ENCODE data around the gene OCA2.
"Not testable (repeated sequence)": the region's sequence is repeated elsewhere in the genome, so short reads cannot be mapped to it uniquely, and the experiment has no call there.

OCA2 gene

DNA sequence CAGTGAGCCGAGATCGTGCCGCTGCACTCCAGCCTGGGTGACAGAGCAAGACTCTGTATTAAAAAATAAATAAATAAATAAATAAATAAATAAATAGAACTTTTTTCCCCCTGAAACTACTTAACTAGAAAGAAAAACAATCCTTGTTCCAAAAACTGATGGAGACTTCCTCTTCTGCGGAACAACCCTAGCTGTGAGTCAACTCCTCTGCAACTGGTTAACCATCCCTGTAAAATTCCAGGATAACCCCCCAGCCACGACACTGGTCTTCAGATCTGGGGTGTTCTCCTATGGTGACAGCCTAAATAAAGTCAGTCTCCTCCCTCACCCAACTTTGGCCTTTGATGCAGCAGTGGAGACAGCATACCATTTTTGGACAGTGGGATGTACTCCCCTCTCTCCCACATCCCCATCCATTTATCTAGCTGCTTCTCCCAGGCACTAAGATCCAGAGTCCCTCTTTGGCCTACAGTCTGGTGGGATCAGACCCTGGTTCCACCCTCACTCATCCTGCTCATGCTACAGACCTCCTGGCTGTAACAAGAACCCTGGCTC is 352.6 kb downstream of the OCA2 start:
- H3K4me1 ChIP-seq (ENCODE audit: insufficient read depth, low read length) = no peaks in the 10 kb centered on the region
- no peaks in the 10 kb centered on the region for H3K36me3 ChIP-seq (ENCODE audit: insufficient read depth, low read length)
- H3K9me3 ChIP-seq (ENCODE audit: low read length) = no peaks in the 10 kb centered on the region
- H3K4me3 ChIP-seq (ENCODE audit: low read length) = no peak overlapping the region
- H3K27me3 ChIP-seq (ENCODE audit: insufficient read depth, low read length) = no peaks in the 10 kb centered on the region
- no peak overlapping the region for H2AFZ ChIP-seq (ENCODE audit: low read depth, low read length)

GRCh38 chr15:27744641-27745040 is 354.5 kb downstream of the OCA2 start:
- Histone ChIP-seq H3K27me3 (ENCODE audit: insufficient read depth, low read length) (no peaks in the 10 kb centered on the region), H3K4me3 (ENCODE audit: low read length) (no peak overlapping the region), H2AFZ (ENCODE audit: low read depth, low read length) (no peak overlapping the region), H3K9me3 (ENCODE audit: low read length) (no peaks in the 10 kb centered on the region), H3K36me3 (ENCODE audit: insufficient read depth, low read length) (no peaks in the 10 kb centered on the region), H3K4me1 (ENCODE audit: insufficient read depth, low read length) (no peaks in the 10 kb centered on the region)

DNA sequence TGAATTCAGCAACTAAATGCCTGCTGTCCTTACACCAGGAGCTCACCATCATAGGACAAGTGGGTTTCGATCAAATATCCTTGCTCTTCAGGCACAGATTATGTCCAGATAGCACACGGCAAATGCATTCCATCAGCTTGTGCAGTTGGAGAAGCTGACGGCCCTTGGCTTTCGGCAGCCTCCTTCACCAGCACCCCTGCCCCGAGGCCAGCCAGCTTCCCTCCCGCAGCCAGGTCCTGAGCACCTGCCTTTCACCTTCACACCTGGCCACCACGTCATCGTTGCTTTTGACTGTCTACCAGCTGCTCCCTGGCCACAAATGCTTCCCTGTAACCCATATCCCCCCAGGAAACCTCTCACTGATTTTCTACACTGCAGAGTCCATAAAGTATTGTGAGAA is 355.5 kb downstream of the OCA2 start:
- Histone ChIP-seq H3K4me3 (ENCODE audit: low read length) (no peak overlapping the region), H3K9me3 (ENCODE audit: low read length) (no peaks in the 10 kb centered on the region), H3K36me3 (ENCODE audit: insufficient read depth, low read length) (no peaks in the 10 kb centered on the region), H2AFZ (ENCODE audit: low read depth, low read length) (no peak overlapping the region), H3K4me1 (ENCODE audit: insufficient read depth, low read length) (no peaks in the 10 kb centered on the region), H3K27me3 (ENCODE audit: insufficient read depth, low read length) (no peaks in the 10 kb centered on the region)

GRCh38 chr15:27742751-27743477 is 356.2 kb downstream of the OCA2 start:
- no peak overlapping the region for H3K4me3 ChIP-seq (ENCODE audit: low read length)
- H3K27me3 ChIP-seq (ENCODE audit: insufficient read depth, low read length) = no peaks in the 10 kb centered on the region
- H3K36me3 ChIP-seq (ENCODE audit: insufficient read depth, low read length) = no peaks in the 10 kb centered on the region
- H3K9me3 ChIP-seq (ENCODE audit: low read length) = no peaks in the 10 kb centered on the region
- no peak overlapping the region for H2AFZ ChIP-seq (ENCODE audit: low read depth, low read length)
- no peaks in the 10 kb centered on the region for H3K4me1 ChIP-seq (ENCODE audit: insufficient read depth, low read length)

- no peaks in the 10 kb centered on the region for H3K4me1 ChIP-seq (ENCODE audit: insufficient read depth, low read length)
- no peak overlapping the region for H2AFZ ChIP-seq (ENCODE audit: low read depth, low read length)
- no peaks in the 10 kb centered on the region for H3K36me3 ChIP-seq (ENCODE audit: insufficient read depth, low read length)
- H3K27me3 ChIP-seq (ENCODE audit: insufficient read depth, low read length) = no peaks in the 10 kb centered on the region
- no peak overlapping the region for H3K4me3 ChIP-seq (ENCODE audit: low read length)
- no peaks in the 10 kb centered on the region for H3K9me3 ChIP-seq (ENCODE audit: low read length)
These were observed 357.8 kb downstream of the OCA2 start for GRCh38 chr15:27741226-27741860.

DNA sequence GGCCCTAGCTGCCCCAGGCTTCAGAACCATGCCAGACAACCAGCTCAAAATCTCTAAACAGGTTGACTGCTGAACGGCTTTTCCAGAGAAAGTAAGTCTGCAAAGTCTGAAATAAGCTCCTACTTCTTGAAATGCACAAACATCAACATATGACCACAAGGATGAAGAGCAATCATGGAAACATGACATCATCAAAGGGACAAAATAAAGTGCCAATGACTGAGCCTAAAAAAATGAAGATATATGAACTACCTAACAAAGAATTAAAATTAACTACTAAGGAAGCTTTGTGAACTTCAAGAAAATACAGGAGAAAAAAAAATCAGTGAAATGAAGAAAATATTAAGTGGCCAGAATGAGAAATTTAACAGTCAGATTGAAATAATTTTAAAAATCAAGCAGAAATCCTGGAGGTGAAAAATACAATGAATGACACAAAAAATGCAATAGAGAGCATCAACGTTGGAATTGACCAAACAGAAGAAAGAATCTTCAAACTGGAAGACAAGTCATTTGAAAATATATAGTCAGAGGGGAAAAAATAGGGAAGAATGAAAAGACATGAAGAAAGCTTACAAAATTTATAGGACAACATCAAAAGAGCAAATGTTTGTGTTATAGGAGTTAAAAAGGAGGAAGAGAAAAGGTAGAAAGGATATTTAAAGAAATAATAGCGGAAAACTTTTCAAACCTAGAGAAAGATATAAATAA is 364.2 kb downstream of the OCA2 start:
- no peaks in the 10 kb centered on the region for H3K9me3 ChIP-seq (ENCODE audit: low read length)
- no peaks in the 10 kb centered on the region for H3K27me3 ChIP-seq (ENCODE audit: insufficient read depth, low read length)
- no peak overlapping the region for H2AFZ ChIP-seq (ENCODE audit: low read depth, low read length)
- no peak overlapping the region for H3K4me3 ChIP-seq (ENCODE audit: low read length)
- H3K4me1 ChIP-seq (ENCODE audit: insufficient read depth, low read length) = no peaks in the 10 kb centered on the region
- no peaks in the 10 kb centered on the region for H3K36me3 ChIP-seq (ENCODE audit: insufficient read depth, low read length)

- Histone ChIP-seq H3K4me3 (ENCODE audit: low read length) (no peak overlapping the region), H3K36me3 (ENCODE audit: insufficient read depth, low read length) (no peaks in the 10 kb centered on the region)
These were observed 367.3 kb downstream of the OCA2 start for GRCh38 chr15:27731776-27732175.

DNA sequence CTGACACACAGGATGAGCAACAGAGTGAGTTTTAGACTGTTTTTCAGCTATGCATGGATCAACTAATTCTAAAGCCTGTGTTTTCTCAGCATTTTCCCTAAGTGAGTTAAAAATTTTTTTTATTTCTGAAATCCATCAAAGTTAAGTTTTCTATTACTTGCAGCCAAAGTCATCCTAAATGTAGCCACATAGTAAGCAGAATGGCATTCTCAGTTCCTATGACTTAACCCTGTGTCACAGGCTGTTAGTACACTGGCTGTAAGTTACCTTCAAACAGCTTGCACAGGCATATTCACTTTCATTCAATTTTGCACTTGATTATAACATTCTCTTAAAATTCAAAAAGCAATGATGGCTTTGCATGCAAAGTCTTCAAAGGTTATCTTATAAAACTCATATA is 368.2 kb downstream of the OCA2 start:
- Histone ChIP-seq H2AFZ (ENCODE audit: low read depth, low read length) (no peak overlapping the region), H3K36me3 (ENCODE audit: insufficient read depth, low read length) (no peaks in the 10 kb centered on the region), H3K4me1 (ENCODE audit: insufficient read depth, low read length) (no peaks in the 10 kb centered on the region), H3K27me3 (ENCODE audit: insufficient read depth, low read length) (no peaks in the 10 kb centered on the region), H3K4me3 (ENCODE audit: low read length) (no peak overlapping the region), H3K9me3 (ENCODE audit: low read length) (no peaks in the 10 kb centered on the region)

More at GRCh38 chr15:27731776-27732175, 367.3 kb downstream of the OCA2 start:
- Histone ChIP-seq H3K4me1 (ENCODE audit: insufficient read depth, low read length) (no peaks in the 10 kb centered on the region), H3K27me3 (ENCODE audit: insufficient read depth, low read length) (no peaks in the 10 kb centered on the region), H2AFZ (ENCODE audit: low read depth, low read length) (no peak overlapping the region), H3K9me3 (ENCODE audit: low read length) (no peaks in the 10 kb centered on the region)

DNA sequence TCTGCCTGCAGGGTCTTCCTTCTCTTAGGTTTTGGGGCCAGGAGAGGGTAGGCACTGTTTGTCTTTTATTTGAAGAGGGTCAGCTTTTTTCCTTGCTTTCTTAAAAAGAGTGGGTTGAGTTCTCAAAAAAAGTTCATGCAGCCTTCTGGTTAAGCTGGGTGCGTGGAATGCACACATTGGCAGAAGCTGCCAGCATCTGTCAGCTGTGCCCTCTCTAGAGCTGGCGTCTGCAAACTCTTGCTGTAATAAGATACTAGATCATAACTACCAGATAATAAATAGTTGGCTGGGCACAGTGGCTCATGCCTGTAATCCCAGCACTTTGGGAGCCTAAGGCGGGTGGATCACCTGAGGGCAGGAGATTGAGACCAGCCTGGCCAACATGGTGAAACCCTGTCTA is 373.4 kb downstream of the OCA2 start:
- no peaks in the 10 kb centered on the region for H3K27me3 ChIP-seq (ENCODE audit: insufficient read depth, low read length)
- H3K4me3 ChIP-seq (ENCODE audit: low read length) = no peak overlapping the region
- H3K9me3 ChIP-seq (ENCODE audit: low read length) = no peaks in the 10 kb centered on the region
- H3K4me1 ChIP-seq (ENCODE audit: insufficient read depth, low read length) = no peaks in the 10 kb centered on the region
- no peaks in the 10 kb centered on the region for H3K36me3 ChIP-seq (ENCODE audit: insufficient read depth, low read length)
- no peak overlapping the region for H2AFZ ChIP-seq (ENCODE audit: low read depth, low read length)

- no peaks in the 10 kb centered on the region for H3K4me1 ChIP-seq (ENCODE audit: insufficient read depth, low read length)
- H3K27me3 ChIP-seq (ENCODE audit: insufficient read depth, low read length) = no peaks in the 10 kb centered on the region
- H2AFZ ChIP-seq (ENCODE audit: low read depth, low read length) = no peak overlapping the region
- no peak overlapping the region for H3K4me3 ChIP-seq (ENCODE audit: low read length)
- no peaks in the 10 kb centered on the region for H3K9me3 ChIP-seq (ENCODE audit: low read length)
- H3K36me3 ChIP-seq (ENCODE audit: insufficient read depth, low read length) = no peaks in the 10 kb centered on the region
These were observed 375.3 kb downstream of the OCA2 start for GRCh38 chr15:27723821-27724220.

DNA sequence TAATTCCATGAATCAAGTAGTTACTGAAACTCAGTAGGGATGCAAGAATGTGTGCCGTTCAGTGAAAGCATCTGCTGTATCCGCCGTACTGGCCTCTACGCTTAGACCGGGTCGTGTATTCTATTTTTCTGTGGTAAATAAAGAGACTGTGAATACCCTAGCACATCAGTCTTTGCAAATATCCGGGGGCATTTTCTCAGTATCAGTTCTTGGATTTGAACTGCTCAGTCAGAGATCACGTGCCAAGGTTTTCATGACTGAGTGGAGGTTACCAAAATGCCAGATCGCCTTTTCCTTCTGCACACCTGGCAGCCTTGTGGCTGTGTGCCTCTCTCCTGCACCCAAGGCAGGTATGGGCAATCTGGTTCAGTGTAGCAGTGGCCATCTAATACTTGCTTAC is 377.0 kb downstream of the OCA2 start:
- Histone ChIP-seq H3K36me3 (ENCODE audit: insufficient read depth, low read length) (no peaks in the 10 kb centered on the region), H3K9me3 (ENCODE audit: low read length) (no peaks in the 10 kb centered on the region), H2AFZ (ENCODE audit: low read depth, low read length) (no peak overlapping the region), H3K4me3 (ENCODE audit: low read length) (no peak overlapping the region), H3K4me1 (ENCODE audit: insufficient read depth, low read length) (no peaks in the 10 kb centered on the region), H3K27me3 (ENCODE audit: insufficient read depth, low read length) (no peaks in the 10 kb centered on the region)

DNA sequence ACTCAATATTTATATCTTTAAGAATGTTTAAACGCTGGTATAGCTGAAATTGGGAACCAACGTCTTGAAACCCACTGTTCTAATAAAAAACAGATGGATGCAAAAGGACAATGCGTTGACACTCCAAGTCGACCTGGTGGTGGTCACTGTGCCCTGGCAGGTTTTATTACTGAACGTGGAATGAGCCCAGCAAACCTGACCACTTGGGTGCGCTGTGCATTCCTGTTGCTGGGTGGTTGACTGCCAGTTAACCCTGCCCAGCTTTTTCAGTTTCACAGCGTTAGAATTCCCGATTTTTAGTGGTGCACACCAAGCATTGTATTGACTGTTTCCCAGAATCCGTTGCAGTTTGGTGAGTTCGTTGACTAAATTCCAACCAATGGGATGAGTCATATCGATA is 384.4 kb downstream of the OCA2 start:
- H3K9me3 ChIP-seq (ENCODE audit: low read length) = no peaks in the 10 kb centered on the region
- no peaks in the 10 kb centered on the region for H3K36me3 ChIP-seq (ENCODE audit: insufficient read depth, low read length)
- H2AFZ ChIP-seq (ENCODE audit: low read depth, low read length) = no peak overlapping the region
- no peaks in the 10 kb centered on the region for H3K27me3 ChIP-seq (ENCODE audit: insufficient read depth, low read length)
- no peaks in the 10 kb centered on the region for H3K4me1 ChIP-seq (ENCODE audit: insufficient read depth, low read length)
- no peak overlapping the region for H3K4me3 ChIP-seq (ENCODE audit: low read length)

DNA sequence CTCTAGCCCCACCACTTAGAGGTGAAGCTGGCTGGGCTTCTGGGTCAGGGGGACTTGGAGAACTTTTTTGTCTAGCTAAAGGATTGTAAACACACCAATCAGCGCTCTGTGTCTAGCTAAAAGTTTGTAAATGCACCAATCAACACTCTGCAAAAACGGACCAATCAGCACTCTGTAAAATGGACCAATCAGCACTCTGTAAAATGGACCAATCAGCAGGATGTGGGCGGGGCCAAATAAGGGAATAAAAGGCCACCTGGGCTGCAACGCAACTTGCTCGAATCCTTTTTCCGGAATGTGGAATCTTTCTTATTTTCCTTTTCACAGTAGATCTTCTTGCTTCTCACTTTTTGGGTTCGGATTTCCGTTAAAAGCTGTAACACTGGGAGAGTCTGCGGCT is 385.3 kb downstream of the OCA2 start:
- H3K36me3 ChIP-seq (ENCODE audit: insufficient read depth, low read length); H2AFZ ChIP-seq (ENCODE audit: low read depth, low read length); H3K27me3 ChIP-seq (ENCODE audit: insufficient read depth, low read length); H3K4me1 ChIP-seq (ENCODE audit: insufficient read depth, low read length); H3K4me3 ChIP-seq (ENCODE audit: low read length); H3K9me3 ChIP-seq (ENCODE audit: low read length): not testable (repeated sequence)

Data from neuron (in vitro differentiated cells).